GM19397 (cell line): ENCODE measurements around the gene DCTN2.

ENCODE experiments used
- ATAC-seq: cut with Tn5 transposase; IDR thresholded peaks from one replicate; pipeline ENCODE4 v1.9.1; 2021; ENCODE audit warnings: mild to moderate bottlenecking, moderate library complexity; ENCODE audit not compliant: unreplicated experiment

DCTN2 gene

GRCh38 chr12:57491393-57492280 lies 55.4 kb downstream of the DCTN2 start:
- no peak for ATAC-seq

- no peak for ATAC-seq
Observed at GRCh38 chr12:57490126-57490525, 56.9 kb downstream of the DCTN2 start.

- no peak for ATAC-seq
Observed at GRCh38 chr12:57489157-57489641, 57.8 kb downstream of the DCTN2 start.

- ATAC-seq, result no peak
Observed at GRCh38 chr12:57488402-57489156, 58.4 kb downstream of the DCTN2 start.

- peak; percentile 97 for ATAC-seq
Observed at GRCh38 chr12:57487597-57488401, 59.2 kb downstream of the DCTN2 start, which contains the start of gene MARS1. MARS1 (plus strand) TSS chr12:57488068; CDS start chr12:57488091, 23 bp downstream.

- ATAC-seq, result no peak
Observed at GRCh38 chr12:57487055-57487596, 59.9 kb downstream of the DCTN2 start.

- ATAC-seq, result no peak
Observed at GRCh38 chr12:57485695-57486094, 61.3 kb downstream of the DCTN2 start.

- ATAC-seq, result no peak
Observed at GRCh38 chr12:57483466-57483865, 63.5 kb downstream of the DCTN2 start.

- ATAC-seq, result no peak
Observed at GRCh38 chr12:57481671-57482070, 65.3 kb downstream of the DCTN2 start.
